ENCODE measurements around the gene UBA1. TPM values are rescaled to one million over a fixed set of nuclear protein-coding genes. Genes with fewer than 3 reads are reported as not detected.

UBA1 gene
- polyA plus RNA-seq, 1 donor from 2014 or later = 190 TPM

DNA sequence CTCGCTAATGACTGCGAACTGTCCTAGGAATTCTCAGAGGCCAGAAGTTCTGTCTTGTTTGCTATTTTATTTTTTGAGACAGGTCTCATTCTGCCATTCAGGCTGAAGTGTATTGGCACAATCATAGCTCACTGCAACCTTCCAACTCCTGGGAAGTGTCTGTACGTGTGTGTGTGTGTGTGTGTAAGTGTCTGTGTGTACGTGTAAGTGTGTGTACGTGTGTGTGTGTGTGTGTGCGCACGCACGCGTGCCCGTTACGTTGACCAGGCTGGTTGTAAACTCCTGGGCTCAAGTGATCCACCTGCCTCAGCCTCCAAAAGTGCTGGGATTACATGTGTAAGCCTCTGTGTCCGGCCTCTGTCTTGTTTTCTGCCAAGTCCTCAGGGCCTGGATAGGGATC is 14.5 kb downstream of the UBA1 start:
- no peak overlapping the region for H3K27ac Mint-ChIP-seq
- no peaks in the 10 kb centered on the region for H3K27me3 Mint-ChIP-seq
- no peaks in the 10 kb centered on the region for H3K4me1 Mint-ChIP-seq
- H3K4me3 Mint-ChIP-seq = no peak overlapping the region
- H3K36me3 Mint-ChIP-seq = peaks cover 12% of the 10 kb centered on the region
- H3K9me3 Mint-ChIP-seq = no peaks in the 10 kb centered on the region

DNA sequence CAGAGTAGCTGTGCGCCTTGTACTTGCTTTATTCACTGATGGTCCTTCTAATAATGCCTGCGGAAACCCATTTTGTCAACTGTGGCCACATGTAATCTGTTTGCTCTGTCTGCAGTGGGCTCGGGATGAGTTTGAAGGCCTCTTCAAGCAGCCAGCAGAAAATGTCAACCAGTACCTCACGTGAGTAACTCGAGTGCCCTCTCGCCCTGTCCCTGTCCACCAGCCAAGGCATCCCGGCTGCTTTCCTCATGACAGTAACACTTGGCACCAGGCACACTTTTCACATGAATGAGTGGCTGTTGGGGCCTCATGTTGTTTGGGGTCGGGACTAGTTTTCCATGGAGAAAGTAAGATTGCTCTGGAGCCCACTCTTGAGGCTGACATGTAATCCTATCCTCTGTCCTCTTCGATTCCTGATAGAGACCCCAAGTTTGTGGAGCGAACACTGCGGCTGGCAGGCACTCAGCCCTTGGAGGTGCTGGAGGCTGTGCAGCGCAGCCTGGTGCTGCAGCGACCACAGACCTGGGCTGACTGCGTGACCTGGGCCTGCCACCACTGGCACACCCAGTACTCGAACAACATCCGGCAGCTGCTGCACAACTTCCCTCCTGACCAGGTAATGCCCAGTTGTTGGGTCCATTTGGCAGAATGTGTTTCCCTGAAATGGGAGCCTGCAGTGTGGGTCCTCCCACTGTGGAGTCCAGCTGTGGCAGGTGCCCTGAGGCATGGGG is 16.0 kb downstream of the UBA1 start:
- Mint-ChIP-seq H3K27ac (no peak overlapping the region), H3K9me3 (no peaks in the 10 kb centered on the region), H3K36me3 (peaks cover 12% of the 10 kb centered on the region), H3K27me3 (no peaks in the 10 kb centered on the region), H3K4me1 (no peaks in the 10 kb centered on the region), H3K4me3 (no peak overlapping the region)

DNA sequence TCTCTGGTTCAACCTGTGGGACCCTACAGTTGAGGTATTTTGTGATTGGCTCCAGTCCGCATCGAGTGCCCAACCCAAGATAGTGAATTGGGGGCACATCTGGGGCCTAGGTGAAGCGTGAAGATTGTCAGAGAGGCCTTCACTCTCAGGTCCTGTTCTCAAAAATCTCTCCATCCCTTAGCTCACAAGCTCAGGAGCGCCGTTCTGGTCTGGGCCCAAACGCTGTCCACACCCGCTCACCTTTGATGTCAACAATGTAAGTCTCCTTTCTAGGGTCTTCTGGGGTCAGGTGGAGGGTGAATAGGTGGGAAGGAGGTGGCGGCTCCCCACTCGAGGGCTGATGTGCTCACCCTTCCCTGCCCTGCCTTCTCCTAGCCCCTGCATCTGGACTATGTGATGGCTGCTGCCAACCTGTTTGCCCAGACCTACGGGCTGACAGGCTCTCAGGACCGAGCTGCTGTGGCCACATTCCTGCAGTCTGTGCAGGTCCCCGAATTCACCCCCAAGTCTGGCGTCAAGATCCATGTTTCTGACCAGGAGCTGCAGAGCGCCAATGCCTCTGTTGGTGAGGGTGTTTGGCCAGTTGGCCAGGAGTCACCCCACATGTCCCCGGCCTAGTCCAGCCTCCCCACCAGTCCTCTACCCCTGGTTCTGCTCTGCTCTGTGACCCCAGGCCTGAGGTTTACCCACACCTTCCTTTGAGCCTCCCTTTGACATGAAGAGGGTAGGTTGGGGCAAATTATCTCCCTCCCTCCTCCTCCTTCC is 17.2 kb downstream of the UBA1 start:
- H3K27ac Mint-ChIP-seq = no peak overlapping the region
- H3K4me3 Mint-ChIP-seq = no peak overlapping the region
- peaks cover 8% of the 10 kb centered on the region for H3K36me3 Mint-ChIP-seq
- no peaks in the 10 kb centered on the region for H3K27me3 Mint-ChIP-seq
- H3K9me3 Mint-ChIP-seq = no peaks in the 10 kb centered on the region
- peaks cover 0 to 1% (median 0%) of the 10 kb centered on the region in 3 donors for H3K4me1 Mint-ChIP-seq

DNA sequence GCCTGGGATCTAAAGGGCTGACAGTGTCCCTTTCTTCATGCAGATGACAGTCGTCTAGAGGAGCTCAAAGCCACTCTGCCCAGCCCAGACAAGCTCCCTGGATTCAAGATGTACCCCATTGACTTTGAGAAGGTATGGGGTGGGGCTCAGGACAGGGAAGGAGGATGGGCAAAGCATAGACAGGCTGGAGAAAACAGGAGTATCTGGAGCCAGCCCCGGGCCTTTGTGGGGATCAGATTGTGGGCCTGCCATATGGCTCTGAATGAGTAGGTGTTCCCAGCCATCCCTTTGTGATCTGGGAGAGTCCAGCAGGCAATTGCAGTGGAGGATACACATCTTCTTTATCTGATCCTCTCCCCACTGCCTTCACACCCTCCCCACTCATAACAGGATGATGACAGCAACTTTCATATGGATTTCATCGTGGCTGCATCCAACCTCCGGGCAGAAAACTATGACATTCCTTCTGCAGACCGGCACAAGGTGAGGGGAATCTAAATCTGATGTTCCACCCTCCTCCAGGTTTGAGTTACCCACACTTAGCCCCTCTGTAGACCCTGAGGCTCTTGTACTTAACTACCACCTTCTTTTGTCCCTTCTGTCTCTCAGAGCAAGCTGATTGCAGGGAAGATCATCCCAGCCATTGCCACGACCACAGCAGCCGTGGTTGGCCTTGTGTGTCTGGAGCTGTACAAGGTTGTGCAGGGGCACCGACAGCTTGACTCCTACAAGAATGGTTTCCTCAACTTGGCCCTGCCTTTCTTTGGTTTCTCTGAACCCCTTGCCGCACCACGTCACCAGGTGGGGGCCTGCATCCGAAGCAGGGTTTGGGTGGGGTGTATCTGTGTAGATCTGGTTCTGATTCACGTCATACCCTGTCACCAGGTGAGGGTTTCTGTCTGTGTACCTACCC is 19.0 kb downstream of the UBA1 start:
- H3K4me1 Mint-ChIP-seq = peaks cover 9 to 12% (median 11%) of the 10 kb centered on the region in 3 donors
- H3K27me3 Mint-ChIP-seq = no peaks in the 10 kb centered on the region
- no peaks in the 10 kb centered on the region for H3K9me3 Mint-ChIP-seq
- H3K27ac Mint-ChIP-seq = no peak overlapping the region
- peaks cover 7% of the 10 kb centered on the region for H3K36me3 Mint-ChIP-seq
- no peak overlapping the region for H3K4me3 Mint-ChIP-seq

DNA sequence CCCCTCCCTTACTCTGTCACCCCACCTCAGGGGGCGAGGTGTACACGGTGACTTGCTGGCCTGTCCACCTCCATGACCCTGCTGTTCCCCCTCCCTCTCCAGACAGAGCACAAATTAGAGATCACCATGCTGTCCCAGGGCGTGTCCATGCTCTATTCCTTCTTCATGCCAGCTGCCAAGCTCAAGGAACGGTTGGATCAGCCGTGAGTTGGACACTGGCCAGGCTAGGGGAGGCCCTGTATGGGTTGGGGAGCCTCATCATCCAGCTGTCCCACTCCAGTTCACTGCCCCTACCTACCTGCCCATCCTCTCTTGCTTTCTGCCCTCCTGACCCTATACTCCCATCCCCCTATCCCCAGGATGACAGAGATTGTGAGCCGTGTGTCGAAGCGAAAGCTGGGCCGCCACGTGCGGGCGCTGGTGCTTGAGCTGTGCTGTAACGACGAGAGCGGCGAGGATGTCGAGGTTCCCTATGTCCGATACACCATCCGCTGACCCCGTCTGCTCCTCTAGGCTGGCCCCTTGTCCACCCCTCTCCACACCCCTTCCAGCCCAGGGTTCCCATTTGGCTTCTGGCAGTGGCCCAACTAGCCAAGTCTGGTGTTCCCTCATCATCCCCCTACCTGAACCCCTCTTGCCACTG is 20.9 kb downstream of the UBA1 start:
- peaks cover 8% of the 10 kb centered on the region for H3K36me3 Mint-ChIP-seq
- H3K9me3 Mint-ChIP-seq = no peaks in the 10 kb centered on the region
- no peaks in the 10 kb centered on the region for H3K27me3 Mint-ChIP-seq
- no peak overlapping the region for H3K4me3 Mint-ChIP-seq
- peaks cover 12 to 14% (median 13%) of the 10 kb centered on the region in 3 donors for H3K4me1 Mint-ChIP-seq
- H3K27ac Mint-ChIP-seq = peak overlapping the region in 1 of 3 donors; percentile 40

DNA sequence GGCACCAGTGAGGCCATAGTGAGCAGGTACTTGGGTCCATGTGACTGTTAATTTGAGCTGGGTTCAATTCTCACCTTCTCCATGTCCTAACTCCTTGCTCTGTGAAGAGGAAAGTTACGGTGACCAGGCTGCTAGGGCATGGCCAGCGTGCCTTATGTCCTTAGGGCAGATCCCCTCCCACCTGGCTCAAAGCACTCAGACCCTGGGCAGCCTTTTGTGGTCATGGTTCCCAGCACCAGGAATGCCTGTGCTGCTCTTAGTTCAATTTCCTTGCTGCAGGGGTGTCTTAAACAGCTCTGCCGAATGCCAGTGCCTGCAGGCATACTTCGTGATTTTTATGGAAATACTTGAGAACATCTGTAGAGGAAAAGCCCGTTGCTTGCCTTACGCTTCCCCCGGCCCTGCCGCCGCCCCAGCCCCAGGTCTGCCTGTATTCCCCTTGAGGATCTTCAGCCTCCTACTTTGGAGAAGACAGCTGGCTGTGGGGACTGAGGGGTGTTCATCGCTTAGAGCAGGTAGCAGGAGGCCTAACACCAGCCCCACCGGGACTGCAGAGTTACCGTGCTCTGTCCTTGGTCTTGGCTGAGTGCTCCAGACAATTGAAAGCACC is 21.8 kb downstream of the UBA1 start:
- peaks cover 15 to 21% (median 20%) of the 10 kb centered on the region in 3 donors for H3K4me1 Mint-ChIP-seq
- H3K4me3 Mint-ChIP-seq = no peak overlapping the region
- peak overlapping the region in 1 of 3 donors; percentile 33 for H3K27ac Mint-ChIP-seq
- H3K9me3 Mint-ChIP-seq = no peaks in the 10 kb centered on the region
- H3K27me3 Mint-ChIP-seq = no peaks in the 10 kb centered on the region
- H3K36me3 Mint-ChIP-seq = peaks cover 9% of the 10 kb centered on the region

DNA sequence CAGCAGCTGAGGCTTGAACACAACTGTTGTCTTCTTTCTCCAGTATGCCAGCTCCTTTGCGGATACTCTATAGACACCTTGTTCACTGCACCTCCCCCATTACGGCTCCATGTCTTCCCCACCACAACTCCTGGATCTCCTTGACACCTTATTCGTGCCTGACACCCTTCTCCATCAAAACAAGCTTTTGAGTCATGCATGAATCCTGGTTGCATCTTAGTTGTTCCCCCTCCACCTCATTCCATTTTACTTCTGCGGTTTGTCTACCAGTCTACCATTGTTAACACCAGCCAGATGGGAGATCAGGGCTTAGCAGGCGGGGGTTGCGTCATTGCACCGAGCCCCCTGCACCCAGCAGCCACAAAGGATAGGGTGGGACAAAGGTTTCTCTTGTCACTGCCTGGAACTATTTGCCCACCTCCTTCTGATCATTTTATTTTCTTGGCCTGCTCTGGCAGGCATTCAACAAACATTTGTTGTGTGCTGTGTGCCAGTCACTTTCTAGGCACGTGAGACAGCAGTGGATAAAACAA is 22.8 kb downstream of the UBA1 start:
- peaks cover 22 to 26% (median 25%) of the 10 kb centered on the region in 3 donors for H3K4me1 Mint-ChIP-seq
- H3K27me3 Mint-ChIP-seq = no peaks in the 10 kb centered on the region
- peak overlapping the region; percentile 3 to 98 (median 96) for H3K27ac Mint-ChIP-seq
- H3K36me3 Mint-ChIP-seq = peaks cover 9% of the 10 kb centered on the region
- peak overlapping the region in 2 of 4 donors; percentile 3 to 89 for H3K4me3 Mint-ChIP-seq
- H3K9me3 Mint-ChIP-seq = no peaks in the 10 kb centered on the region

DNA sequence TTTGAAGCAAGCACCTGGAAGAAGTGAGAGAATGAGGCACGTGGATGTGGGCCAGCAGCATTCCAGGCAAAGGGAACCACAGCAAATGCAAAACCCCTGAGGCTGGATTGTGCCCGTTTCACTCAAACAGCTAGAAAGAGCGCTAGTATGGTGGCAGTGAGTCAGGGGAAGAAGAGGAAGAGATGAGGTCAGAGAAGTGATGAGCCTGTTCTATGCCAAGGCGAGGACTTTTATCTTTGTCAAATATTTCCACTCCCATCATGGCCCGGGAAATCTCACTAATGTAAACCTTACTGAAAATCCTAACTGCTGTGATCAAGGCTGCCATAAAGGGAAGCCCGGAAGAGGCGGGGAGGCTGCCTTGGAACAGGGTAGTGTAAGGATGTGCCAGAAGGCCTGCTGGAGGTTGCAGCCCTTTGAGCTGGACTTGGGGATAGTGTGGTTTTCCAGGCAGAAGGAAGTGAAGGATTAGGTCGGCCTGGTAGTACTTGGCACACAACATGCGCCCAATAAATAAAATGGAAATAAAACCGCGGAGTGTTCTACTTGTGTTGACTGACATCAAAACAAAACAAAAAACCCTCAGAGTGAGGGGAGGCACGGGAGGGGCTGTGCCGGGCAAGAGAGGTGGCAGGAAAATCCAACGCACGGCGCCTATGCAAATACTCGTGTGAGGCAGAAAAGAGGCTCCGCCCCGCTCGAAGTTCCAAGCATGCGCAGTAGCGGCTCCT is 23.7 kb downstream of the UBA1 start:
- Mint-ChIP-seq H3K27ac (peak overlapping the region; percentile 96 to 99 (median 98)), H3K4me1 (peaks cover 22 to 30% (median 25%) of the 10 kb centered on the region in 3 donors), H3K4me3 (peak overlapping the region; percentile 89 to 98 (median 96)), H3K36me3 (peaks cover 13% of the 10 kb centered on the region), H3K9me3 (no peaks in the 10 kb centered on the region), H3K27me3 (no peaks in the 10 kb centered on the region)

DNA sequence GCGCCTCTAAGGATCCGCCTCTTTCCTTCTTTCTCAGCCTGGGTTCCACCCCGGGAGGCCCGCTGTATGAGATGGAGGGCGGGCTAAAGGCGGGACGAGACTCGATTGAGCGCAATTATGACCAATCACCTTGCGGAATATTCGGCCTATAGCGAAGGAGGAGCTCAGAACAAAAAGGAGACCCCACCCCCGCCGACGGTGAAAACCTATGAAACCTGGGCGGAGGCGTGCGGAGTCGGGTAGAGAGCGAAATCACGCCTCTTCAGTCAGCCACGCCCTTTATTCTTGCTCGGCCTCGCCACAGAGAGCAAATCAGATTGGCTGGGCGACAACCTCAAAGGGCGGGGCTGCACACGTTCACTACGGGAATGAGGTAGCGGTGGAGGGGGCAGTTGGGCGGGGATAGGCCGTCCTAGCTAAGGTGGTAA is 24.2 kb downstream of the UBA1 start:
- Mint-ChIP-seq H3K4me1 (peaks cover 22 to 30% (median 25%) of the 10 kb centered on the region in 3 donors), H3K9me3 (no peaks in the 10 kb centered on the region), H3K36me3 (peaks cover 14% of the 10 kb centered on the region), H3K4me3 (peak overlapping the region; percentile 89 to 98 (median 96)), H3K27ac (peak overlapping the region; percentile 96 to 99 (median 98)), H3K27me3 (no peaks in the 10 kb centered on the region)

DNA sequence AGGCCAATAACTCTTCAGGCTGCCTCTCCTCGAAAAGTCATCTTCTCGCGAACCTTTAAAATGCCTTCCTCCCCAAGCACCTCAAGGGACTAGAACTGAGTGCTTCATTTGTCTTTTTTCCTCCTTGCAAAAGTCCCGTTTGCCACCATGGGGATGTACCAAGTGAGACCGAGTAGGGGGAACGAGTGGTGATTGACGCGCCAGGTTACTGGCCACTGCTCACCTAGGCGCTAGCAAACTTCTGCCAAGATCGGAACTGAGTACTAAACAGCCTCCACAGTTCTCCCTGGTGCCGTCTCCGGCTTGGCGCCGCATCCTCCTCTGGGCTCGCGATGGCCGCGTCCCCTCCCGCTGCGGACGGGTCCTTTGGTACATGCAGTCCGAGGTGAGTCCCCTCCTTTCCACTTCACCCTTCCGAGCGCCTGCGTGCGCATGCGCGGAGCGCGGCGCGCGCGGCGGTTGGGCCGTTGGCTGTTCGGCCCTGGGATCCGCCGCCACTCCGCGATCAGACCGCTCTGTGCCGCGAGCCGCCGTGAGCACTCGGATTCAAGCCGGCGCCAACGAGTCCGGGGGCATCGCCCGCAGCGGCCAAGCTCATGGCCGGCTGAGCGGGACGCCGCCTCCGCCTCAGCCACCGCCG is 24.8 kb downstream of the UBA1 start, which contains the start of gene CDK16:
TSS of gene CDK16 (plus strand) at position 402 of the 640 bp plus-strand sequence. CDS start 4,877 bp downstream, outside the sequence.
- H3K4me1 Mint-ChIP-seq = peaks cover 22 to 30% (median 25%) of the 10 kb centered on the region in 3 donors
- H3K27ac Mint-ChIP-seq = peak within 1 kb of the TSS; percentile 96 to 99 (median 98)

DNA sequence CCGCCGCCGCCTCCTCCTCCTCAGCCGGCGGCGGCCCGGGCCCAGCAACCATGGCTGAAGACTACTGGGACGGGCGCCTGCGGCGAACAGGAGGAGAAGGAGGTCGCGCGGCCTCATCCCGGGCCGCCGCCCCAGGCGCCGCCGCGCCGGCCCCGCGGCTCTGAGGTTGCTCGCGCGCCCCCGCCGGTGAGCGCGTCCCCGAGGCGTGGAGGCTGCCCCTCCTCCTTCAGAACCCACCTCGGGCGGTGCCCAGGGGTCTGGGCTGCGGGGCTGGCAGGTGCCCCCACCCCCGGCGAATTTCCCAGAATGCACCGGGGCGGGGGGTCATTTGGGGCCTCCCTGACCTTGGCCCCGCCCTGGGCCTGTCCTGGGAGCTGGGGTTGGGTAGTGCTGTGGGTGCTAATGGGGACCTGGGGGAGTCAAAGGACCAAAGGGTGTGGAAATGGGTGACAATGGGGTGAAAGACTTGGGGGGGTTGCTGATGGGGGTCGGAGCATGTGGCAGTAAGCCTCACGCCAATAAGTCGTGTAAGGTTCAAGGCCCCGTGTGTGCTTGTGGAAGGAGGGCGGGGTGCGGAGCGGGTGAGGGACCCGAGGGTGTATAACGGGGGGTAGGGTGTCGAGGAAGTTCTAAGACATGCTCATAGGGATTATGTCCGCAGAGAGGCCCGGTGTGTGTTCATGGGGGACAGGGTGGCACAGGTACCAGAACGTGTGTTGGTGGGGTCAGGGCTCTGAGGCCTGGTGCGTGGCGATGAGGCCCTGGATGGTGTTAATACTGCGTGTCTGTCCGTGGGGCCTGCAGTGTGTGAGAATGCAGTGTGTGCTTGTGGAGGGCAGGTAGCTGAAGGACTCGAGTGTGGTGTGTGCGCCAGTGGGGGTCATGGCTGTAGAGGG is 25.5 kb downstream of the UBA1 start:
- peak overlapping the region; percentile 75 to 96 (median 82) for H3K27ac Mint-ChIP-seq
- H3K27me3 Mint-ChIP-seq = no peaks in the 10 kb centered on the region
- no peaks in the 10 kb centered on the region for H3K9me3 Mint-ChIP-seq
- peaks cover 12% of the 10 kb centered on the region for H3K36me3 Mint-ChIP-seq
- peaks cover 22 to 30% (median 25%) of the 10 kb centered on the region in 3 donors for H3K4me1 Mint-ChIP-seq
- peak overlapping the region; percentile 89 to 98 (median 96) for H3K4me3 Mint-ChIP-seq

More for the DNA sequence above, 24.8 kb downstream of the UBA1 start, which contains the start of gene CDK16:
- Mint-ChIP-seq H3K4me3 (peak within 1 kb of the TSS; percentile 89 to 98 (median 96)), H3K9me3 (no peaks in the 10 kb centered on the region), H3K36me3 (peaks cover 14% of the 10 kb centered on the region), H3K27me3 (no peaks in the 10 kb centered on the region)

DNA sequence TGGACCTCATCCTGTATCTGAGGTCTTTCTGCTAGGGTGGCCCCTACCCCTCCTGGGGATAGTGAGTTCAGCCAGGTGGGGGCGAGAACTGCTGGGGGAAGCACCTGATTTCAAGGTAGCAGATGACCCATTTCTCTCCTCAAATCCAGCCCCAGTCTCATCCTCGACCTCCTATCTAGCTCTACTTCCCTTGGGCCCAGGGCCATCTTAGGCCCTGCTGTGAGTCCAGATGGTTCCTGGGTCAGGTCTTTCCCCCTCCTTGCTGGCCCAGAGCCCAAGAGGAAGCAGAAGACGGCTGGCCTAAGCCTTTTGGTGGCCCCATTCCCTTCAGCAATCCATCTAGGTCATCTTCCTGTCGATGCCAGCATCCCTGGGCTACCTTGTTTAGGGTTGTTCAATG is 28.1 kb downstream of the UBA1 start:
- Mint-ChIP-seq H3K27me3 (no peaks in the 10 kb centered on the region), H3K27ac (peak overlapping the region in 1 of 3 donors; percentile 18), H3K36me3 (peaks cover 15% of the 10 kb centered on the region), H3K4me3 (peak overlapping the region in 3 of 4 donors; percentile 19 to 77 (median 61)), H3K9me3 (no peaks in the 10 kb centered on the region), H3K4me1 (peaks cover 17 to 27% (median 19%) of the 10 kb centered on the region in 3 donors)

Data from IgD-negative memory B cell (primary cell).